Adipocyte (in vitro differentiated cells): Measurements from ENCODE around the gene ZCCHC24.
"Not testable (repeated sequence)": the region's sequence is repeated elsewhere in the genome, so short reads cannot be mapped to it uniquely, and the experiment has no call there.

Experiments used
- DNase-seq: peaks from one replicate; pipeline ENCODE4 v3.0.0-alpha.2; 2015; ENCODE audit warnings: low read depth
- H3K27me3 ChIP-seq: replicated peaks from 2 replicates; pipeline ENCODE4 v1.7.0; 2013; ENCODE audit warnings: mild to moderate bottlenecking, low read length, moderate library complexity; ENCODE audit not compliant: control insufficient read depth, insufficient read depth
- H3K36me3 ChIP-seq: 2 replicates; pipeline ENCODE4 v1.7.0; 2013; ENCODE audit warnings: low read length, mild to moderate bottlenecking, moderate library complexity; ENCODE audit not compliant: control insufficient read depth, insufficient read depth, severe bottlenecking
- H3K4me1 ChIP-seq: 2 replicates; pipeline ENCODE4 v1.7.0; 2013; ENCODE audit warnings: mild to moderate bottlenecking, low read length, moderate library complexity; ENCODE audit not compliant: control insufficient read depth, insufficient read depth
- H3K4me3 ChIP-seq: 2 replicates; pipeline ENCODE4 v1.7.0; 2013; ENCODE audit warnings: mild to moderate bottlenecking, low read length, moderate library complexity
- H3K9ac ChIP-seq: 2 replicates; pipeline ENCODE4 v1.7.0; 2013; ENCODE audit warnings: mild to moderate bottlenecking, low read length, moderate library complexity
- H3K9me3 ChIP-seq: 2 replicates; pipeline ENCODE4 v1.7.0; 2013; ENCODE audit warnings: mild to moderate bottlenecking, low read length, moderate library complexity; ENCODE audit not compliant: control insufficient read depth

Gene ZCCHC24

GRCh38 chr10:79454259-79454658 lies 8.8 kb upstream of the ZCCHC24 start:
- peak overlapping the region; percentile 49 for H3K9ac ChIP-seq
- H3K27me3 ChIP-seq, result no peaks in the 10 kb centered on the region
- peaks cover 29% of the 10 kb centered on the region for H3K4me1 ChIP-seq
- no peaks in the 10 kb centered on the region for H3K9me3 ChIP-seq
- DNase-seq, result peak; percentile 83
- peak overlapping the region; percentile 12 for H3K4me3 ChIP-seq
- H3K36me3 ChIP-seq, result no peaks in the 10 kb centered on the region

- Histone ChIP-seq H3K36me3 (no peaks in the 10 kb centered on the region), H3K9ac (no peak overlapping the region), H3K27me3 (no peaks in the 10 kb centered on the region), H3K4me3 (no peak overlapping the region), H3K4me1 (peaks cover 21% of the 10 kb centered on the region), H3K9me3 (no peaks in the 10 kb centered on the region)
- DNase-seq, result no peak
Measured at GRCh38 chr10:79453392-79453791, 8.0 kb upstream of the ZCCHC24 start.

GRCh38 chr10:79452174-79452611 lies 6.8 kb upstream of the ZCCHC24 start:
- DNase-seq, result peak; percentile 51
- no peaks in the 10 kb centered on the region for H3K27me3 ChIP-seq
- no peaks in the 10 kb centered on the region for H3K9me3 ChIP-seq
- no peak overlapping the region for H3K4me3 ChIP-seq
- H3K9ac ChIP-seq, result no peak overlapping the region
- H3K36me3 ChIP-seq, result no peaks in the 10 kb centered on the region
- peaks cover 21% of the 10 kb centered on the region for H3K4me1 ChIP-seq

GRCh38 chr10:79451046-79451699 lies 5.7 kb upstream of the ZCCHC24 start:
- H3K27me3 ChIP-seq, result no peaks in the 10 kb centered on the region
- no peaks in the 10 kb centered on the region for H3K9me3 ChIP-seq
- H3K9ac ChIP-seq, result no peak overlapping the region
- H3K36me3 ChIP-seq, result no peaks in the 10 kb centered on the region
- peaks cover 25% of the 10 kb centered on the region for H3K4me1 ChIP-seq
- DNase-seq, result no peak
- no peak overlapping the region for H3K4me3 ChIP-seq

- Histone ChIP-seq H3K4me3 (no peak overlapping the region), H3K4me1 (peaks cover 14% of the 10 kb centered on the region), H3K9ac (no peak overlapping the region), H3K9me3 (no peaks in the 10 kb centered on the region), H3K27me3 (no peaks in the 10 kb centered on the region), H3K36me3 (no peaks in the 10 kb centered on the region)
- peak; percentile 47 for DNase-seq
Measured at GRCh38 chr10:79449181-79450146, 4.0 kb upstream of the ZCCHC24 start.

- no peaks in the 10 kb centered on the region for H3K9me3 ChIP-seq
- DNase-seq, result no peak
- H3K9ac ChIP-seq, result no peak overlapping the region
- peaks cover 9% of the 10 kb centered on the region for H3K4me1 ChIP-seq
- H3K36me3 ChIP-seq, result no peaks in the 10 kb centered on the region
- no peaks in the 10 kb centered on the region for H3K27me3 ChIP-seq
- H3K4me3 ChIP-seq, result no peak overlapping the region
Measured at GRCh38 chr10:79448732-79449049, 3.3 kb upstream of the ZCCHC24 start.

GRCh38 chr10:79447911-79448731 lies 2.7 kb upstream of the ZCCHC24 start:
- H3K36me3 ChIP-seq, result peaks cover 2% of the 10 kb centered on the region
- peaks cover 11% of the 10 kb centered on the region for H3K4me1 ChIP-seq
- no peak for DNase-seq
- H3K9me3 ChIP-seq, result no peaks in the 10 kb centered on the region
- no peaks in the 10 kb centered on the region for H3K27me3 ChIP-seq
- H3K4me3 ChIP-seq, result no peak overlapping the region
- no peak overlapping the region for H3K9ac ChIP-seq

- not testable (repeated sequence) for H3K9me3 ChIP-seq, DNase-seq, H3K36me3 ChIP-seq, H3K4me3 ChIP-seq, H3K27me3 ChIP-seq, H3K9ac ChIP-seq
- H3K4me1 ChIP-seq, result peaks cover 18% of the 10 kb centered on the region
Measured at GRCh38 chr10:79447249-79447648, 1.8 kb upstream of the ZCCHC24 start.

GRCh38 chr10:79446758-79447084 lies 1.3 kb upstream of the ZCCHC24 start:
- DNase-seq, result no peak
- peak overlapping the region; percentile 89 for H3K9ac ChIP-seq
- peaks cover 12% of the 10 kb centered on the region for H3K36me3 ChIP-seq
- H3K9me3 ChIP-seq, result no peaks in the 10 kb centered on the region
- H3K4me1 ChIP-seq, result peaks cover 20% of the 10 kb centered on the region
- peak overlapping the region; percentile 80 for H3K4me3 ChIP-seq
- no peaks in the 10 kb centered on the region for H3K27me3 ChIP-seq

GRCh38 chr10:79445977-79446757 lies 743 bp upstream of the ZCCHC24 start:
- H3K36me3 ChIP-seq, result peaks cover 18% of the 10 kb centered on the region
- peak; percentile 62 for DNase-seq
- no peaks in the 10 kb centered on the region for H3K27me3 ChIP-seq
- H3K4me1 ChIP-seq, result peaks cover 25% of the 10 kb centered on the region
- H3K4me3 ChIP-seq, result peak overlapping the region; percentile 80
- no peaks in the 10 kb centered on the region for H3K9me3 ChIP-seq
- H3K9ac ChIP-seq, result peak overlapping the region; percentile 89
